Activated T-cell treated with anti-CD3 and anti-CD28 coated beads, Interleukin-2, amount 50 U/mL, for 72 hours (primary cell): ENCODE data around the gene COL9A3. TPM values are rescaled to one million over a fixed set of nuclear protein-coding genes. Genes with fewer than 3 reads are reported as not detected.

Experiments used
- ATAC-seq, 2 donors: fragments of 150-1000 bp; cut with Tn5 transposase; replicated peaks in 1 of 2; 2 replicates each; pipeline ENCODE4 v1.10.0; 2021; ENCODE audit warnings: moderate library complexity in 2 of 2, mild to moderate bottlenecking in 1 of 2
- DNase-seq, 2 donors: peaks; one replicate each; pipeline ENCODE4 v3.0.0; 2021 to 2022; ENCODE audit warnings: mixed read lengths in 1 of 2
- H3K27ac Mint-ChIP-seq: one replicate; pipeline ENCODE4 v1.8.0; 2022; ENCODE audit warnings: mild to moderate bottlenecking, moderate library complexity, mixed read lengths
- H3K27me3 Mint-ChIP-seq: one replicate; pipeline ENCODE4 v1.8.0; 2022; ENCODE audit warnings: low read depth, mixed read lengths
- H3K36me3 Mint-ChIP-seq, 2 donors: one replicate each; pipeline ENCODE4 v1.8.0; 2022; ENCODE audit warnings: mixed read lengths in 2 of 2, mild to moderate bottlenecking in 1 of 2; ENCODE audit not compliant: insufficient read depth in 2 of 2
- H3K4me1 Mint-ChIP-seq: one replicate; pipeline ENCODE4 v1.8.0; 2022; ENCODE audit warnings: low read depth, mixed read lengths
- H3K4me3 Mint-ChIP-seq, 2 donors: one replicate each; pipeline ENCODE4 v1.8.0; 2022; ENCODE audit warnings: mild to moderate bottlenecking in 2 of 2, mixed read lengths in 2 of 2, moderate library complexity in 2 of 2
- H3K9me3 Mint-ChIP-seq, 2 donors: one replicate each; pipeline ENCODE4 v1.8.0; 2022; ENCODE audit warnings: mixed read lengths in 2 of 2
- total RNA-seq, 2 donors: library from RNA; stranded (reverse); gene quantifications; one replicate each; pipeline ENCODE4 v1.2.3, GENCODE V29; 2022

Gene COL9A3
- total RNA-seq, 2 donors from 2014 or later: 0.31 to 0.46 TPM

GRCh38 chr20:62821726-62822210 lies 4.9 kb downstream of the COL9A3 start:
- Mint-ChIP-seq H3K9me3 (no peaks in the 10 kb centered on the region), H3K4me3 (no peak overlapping the region), H3K27me3 (no peaks in the 10 kb centered on the region), H3K4me1 (no peaks in the 10 kb centered on the region), H3K27ac (no peak overlapping the region), H3K36me3 (no peaks in the 10 kb centered on the region)
- ATAC-seq (no peak), DNase-seq (no peak)

DNA sequence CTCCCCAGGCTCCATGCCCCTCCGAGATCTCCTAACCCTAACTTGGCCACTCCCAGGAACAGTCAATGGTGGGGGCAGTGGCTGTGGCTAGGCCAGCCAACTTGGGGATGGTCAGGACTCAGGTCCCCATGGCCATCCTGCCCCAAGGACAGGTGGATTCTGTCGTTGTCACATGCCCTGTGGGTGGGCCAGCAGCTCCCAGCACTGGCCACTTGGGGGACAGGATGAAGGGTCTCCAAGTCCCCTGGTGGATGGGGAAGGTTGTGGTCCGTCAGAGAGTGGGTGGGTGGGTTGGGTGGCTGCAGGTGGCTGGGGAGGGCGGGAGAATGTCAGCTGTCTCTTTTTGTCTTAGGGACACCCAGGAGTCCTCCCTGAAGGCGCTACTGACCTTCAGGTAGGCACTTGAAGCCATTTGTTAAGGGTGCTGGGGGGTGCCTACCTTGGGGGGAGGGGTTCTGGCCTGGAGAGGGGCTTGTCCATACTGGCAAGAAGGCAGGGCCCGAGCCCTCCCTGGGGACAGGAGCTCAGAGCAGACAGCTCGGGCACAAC lies 5.5 kb downstream of the COL9A3 start:
- H3K4me3 Mint-ChIP-seq: no peak overlapping the region
- H3K27ac Mint-ChIP-seq: no peak overlapping the region
- H3K4me1 Mint-ChIP-seq: no peaks in the 10 kb centered on the region
- H3K36me3 Mint-ChIP-seq: no peaks in the 10 kb centered on the region
- DNase-seq (no peak), ATAC-seq (no peak)
- H3K27me3 Mint-ChIP-seq: no peaks in the 10 kb centered on the region
- H3K9me3 Mint-ChIP-seq: no peaks in the 10 kb centered on the region

DNA sequence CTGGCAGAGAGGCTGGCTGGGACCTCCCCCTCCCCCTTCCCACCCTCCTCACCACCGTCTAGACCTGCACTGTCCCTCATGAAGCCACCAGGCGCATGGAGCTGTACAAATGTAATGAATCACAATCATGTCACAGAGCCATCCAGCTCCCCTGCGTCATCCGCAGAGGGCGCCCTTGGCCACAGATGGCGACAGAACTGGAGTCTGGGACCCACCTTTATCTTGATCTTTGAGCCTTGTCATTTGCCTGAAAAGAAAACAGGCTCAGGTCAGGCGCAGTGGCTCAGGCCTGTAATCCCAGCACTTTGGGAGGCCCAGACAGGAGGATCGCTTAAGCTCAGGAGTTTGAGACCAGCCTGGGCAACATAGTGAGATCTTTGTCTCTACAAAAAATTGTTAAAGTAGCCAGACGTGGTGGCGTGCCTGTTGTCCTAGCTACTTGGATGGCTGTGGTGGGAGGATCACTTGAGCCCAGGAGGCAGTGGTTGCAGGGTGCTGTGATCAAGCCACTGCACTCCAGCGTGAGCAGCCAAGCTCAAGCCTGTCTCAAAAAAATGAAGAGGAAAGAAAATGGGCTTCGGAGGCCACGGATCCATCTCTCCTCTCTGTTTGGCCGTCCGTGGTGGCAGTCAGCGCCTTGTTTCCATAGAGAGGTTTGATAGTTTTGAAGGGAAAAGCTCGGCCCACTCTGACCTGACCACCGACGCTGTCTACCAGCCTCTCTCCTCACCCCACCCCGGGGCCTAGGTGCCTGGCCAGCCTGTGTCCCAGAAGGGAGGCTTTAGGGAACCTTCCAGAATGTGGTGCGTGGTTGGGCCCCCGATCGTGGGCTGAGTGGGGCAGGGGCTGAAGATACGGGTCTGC lies 6.2 kb downstream of the COL9A3 start:
- Mint-ChIP-seq H3K4me1 (no peaks in the 10 kb centered on the region), H3K27me3 (no peaks in the 10 kb centered on the region), H3K9me3 (no peaks in the 10 kb centered on the region), H3K36me3 (no peaks in the 10 kb centered on the region), H3K27ac (no peak overlapping the region), H3K4me3 (peak overlapping the region in 1 of 2 donors; percentile 55)
- DNase-seq (peak; percentile 60 to 65), ATAC-seq (peak; percentile 61 to 66)

DNA sequence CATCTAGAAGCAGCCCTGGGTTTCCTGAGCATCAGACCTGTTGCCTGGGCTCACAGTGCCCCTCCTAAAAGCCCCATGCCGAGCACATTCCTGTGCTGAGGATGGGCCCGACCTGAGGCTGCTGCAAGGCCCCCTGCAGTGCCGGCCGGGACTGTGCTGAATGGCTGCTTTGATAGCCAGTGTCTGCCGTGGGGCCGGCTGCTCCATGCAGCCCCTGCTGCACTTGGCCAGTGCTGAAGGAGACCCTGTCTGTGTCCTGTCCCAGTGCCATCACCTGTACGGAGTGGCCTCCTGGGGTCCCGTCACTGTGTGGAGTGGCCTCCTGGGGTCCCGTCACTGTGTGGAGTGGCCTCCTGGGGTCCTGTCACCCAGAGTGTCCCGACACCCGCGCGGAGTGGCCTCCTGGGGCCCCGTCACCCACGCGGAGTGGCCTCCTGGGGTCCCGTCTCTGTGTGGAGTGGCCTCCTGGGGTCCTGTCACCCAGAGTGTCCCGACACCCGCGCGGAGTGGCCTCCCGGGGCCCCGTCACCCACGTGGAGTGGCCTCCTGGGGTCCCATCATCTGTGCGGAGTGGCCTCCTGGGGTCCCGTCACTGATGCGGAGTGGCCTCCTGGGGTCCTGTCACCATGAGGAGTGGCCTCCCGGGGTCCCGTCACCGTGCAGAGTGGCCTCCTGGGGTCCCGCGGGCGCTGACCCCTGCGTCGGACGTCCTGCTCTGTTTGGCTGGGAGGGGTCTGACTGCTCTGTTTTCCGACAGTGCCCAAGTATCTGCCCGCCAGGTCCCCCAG lies 7.0 kb downstream of the COL9A3 start:
- H3K4me3 Mint-ChIP-seq: no peak overlapping the region
- no peaks in the 10 kb centered on the region for H3K27me3 Mint-ChIP-seq
- H3K4me1 Mint-ChIP-seq: no peaks in the 10 kb centered on the region
- H3K27ac Mint-ChIP-seq: no peak overlapping the region
- DNase-seq (no peak), ATAC-seq (no peak)
- no peaks in the 10 kb centered on the region for H3K9me3 Mint-ChIP-seq
- H3K36me3 Mint-ChIP-seq: no peaks in the 10 kb centered on the region

- peak overlapping the region; percentile 36 to 45 for H3K4me3 Mint-ChIP-seq
- no peaks in the 10 kb centered on the region for H3K4me1 Mint-ChIP-seq
- no peaks in the 10 kb centered on the region for H3K27me3 Mint-ChIP-seq
- DNase-seq: peak; percentile 45 to 59
- no peak overlapping the region for H3K27ac Mint-ChIP-seq
- H3K9me3 Mint-ChIP-seq: no peaks in the 10 kb centered on the region
- no peaks in the 10 kb centered on the region for H3K36me3 Mint-ChIP-seq
- peak; percentile 39 to 64 for ATAC-seq
Observed at GRCh38 chr20:62824476-62825332, 7.9 kb downstream of the COL9A3 start.

- H3K27ac Mint-ChIP-seq: no peak overlapping the region
- H3K36me3 Mint-ChIP-seq: no peaks in the 10 kb centered on the region
- H3K9me3 Mint-ChIP-seq: no peaks in the 10 kb centered on the region
- ATAC-seq (peak in 1 of 2 donors; percentile 10), DNase-seq (no peak)
- no peaks in the 10 kb centered on the region for H3K4me1 Mint-ChIP-seq
- no peaks in the 10 kb centered on the region for H3K27me3 Mint-ChIP-seq
- H3K4me3 Mint-ChIP-seq: no peak overlapping the region
Observed at GRCh38 chr20:62825333-62825985, 8.6 kb downstream of the COL9A3 start.

DNA sequence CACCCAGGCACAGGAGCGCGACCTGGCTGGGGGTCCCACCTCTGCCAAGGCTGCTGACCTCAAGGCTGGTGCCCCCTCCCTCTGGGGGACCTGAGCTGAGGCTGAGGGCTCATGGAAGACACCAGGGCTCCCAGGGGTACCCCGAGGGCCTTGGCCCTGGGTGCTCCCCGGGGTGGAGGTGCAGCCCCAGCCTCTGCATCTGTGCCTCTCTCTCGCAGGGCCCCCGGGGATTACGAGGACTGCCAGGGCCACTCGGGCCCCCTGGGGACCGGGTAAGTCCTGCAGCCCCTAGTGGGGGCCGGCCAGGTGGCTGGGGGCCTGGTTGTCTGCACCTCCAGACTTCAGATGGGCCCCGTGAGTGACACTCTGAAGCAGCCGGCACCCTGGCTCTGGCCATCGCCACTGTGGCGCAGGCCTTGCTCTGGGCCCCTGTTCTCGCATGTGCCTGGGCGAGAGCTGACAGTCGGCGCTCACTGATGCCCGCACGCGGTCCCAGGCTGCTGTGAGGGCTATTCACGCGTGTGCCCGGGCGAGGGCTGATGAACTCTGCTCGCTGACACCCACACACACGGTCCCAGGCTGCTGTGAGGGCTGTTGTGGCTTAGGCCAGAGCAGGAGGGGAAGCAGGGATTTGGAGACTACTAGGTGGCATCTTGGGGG lies 9.3 kb downstream of the COL9A3 start:
- H3K9me3 Mint-ChIP-seq: no peaks in the 10 kb centered on the region
- DNase-seq (no peak), ATAC-seq (no peak)
- H3K36me3 Mint-ChIP-seq: no peaks in the 10 kb centered on the region
- H3K27me3 Mint-ChIP-seq: no peaks in the 10 kb centered on the region
- no peak overlapping the region for H3K4me3 Mint-ChIP-seq
- H3K4me1 Mint-ChIP-seq: no peaks in the 10 kb centered on the region
- H3K27ac Mint-ChIP-seq: no peak overlapping the region

DNA sequence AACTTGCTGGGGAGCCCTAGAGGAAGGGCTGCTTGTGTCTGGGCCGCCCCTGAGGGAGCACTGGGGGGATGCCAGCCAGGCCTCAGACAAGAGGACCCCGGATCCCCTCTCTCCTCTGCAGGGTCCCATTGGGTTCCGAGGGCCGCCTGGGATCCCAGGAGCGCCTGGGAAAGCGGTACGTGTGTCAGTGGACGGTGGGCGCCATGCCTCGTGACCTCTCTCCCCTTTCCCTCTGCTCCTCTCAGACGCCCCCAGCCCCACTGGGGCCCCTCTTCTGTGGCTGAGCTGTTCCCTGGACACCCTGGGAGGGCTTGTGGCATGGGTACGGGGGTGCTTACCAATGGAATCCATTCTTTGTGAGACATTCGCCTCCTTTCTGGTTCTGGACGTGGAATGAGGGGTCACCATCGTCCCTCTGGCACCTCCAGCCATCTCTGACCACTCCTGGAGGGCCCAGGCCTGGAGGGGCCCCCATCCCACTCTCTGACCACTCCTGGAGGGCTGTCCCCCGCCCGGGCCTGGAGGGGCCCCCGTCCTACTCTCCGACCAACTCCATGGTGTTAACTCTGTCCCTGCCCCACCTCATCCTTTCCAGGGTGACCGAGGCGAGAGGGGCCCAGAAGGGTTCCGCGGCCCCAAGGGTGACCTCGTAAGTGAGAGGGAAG lies 9.9 kb downstream of the COL9A3 start:
- no peaks in the 10 kb centered on the region for H3K27me3 Mint-ChIP-seq
- no peak overlapping the region for H3K27ac Mint-ChIP-seq
- H3K4me1 Mint-ChIP-seq: no peaks in the 10 kb centered on the region
- no peaks in the 10 kb centered on the region for H3K36me3 Mint-ChIP-seq
- H3K9me3 Mint-ChIP-seq: no peaks in the 10 kb centered on the region
- no peak for ATAC-seq
- H3K4me3 Mint-ChIP-seq: no peak overlapping the region
- no peak for DNase-seq

GRCh38 chr20:62827311-62828038 lies 10.6 kb downstream of the COL9A3 start:
- Mint-ChIP-seq H3K27ac (no peak overlapping the region), H3K9me3 (no peaks in the 10 kb centered on the region), H3K36me3 (no peaks in the 10 kb centered on the region), H3K4me1 (no peaks in the 10 kb centered on the region), H3K4me3 (no peak overlapping the region), H3K27me3 (no peaks in the 10 kb centered on the region)
- ATAC-seq (no peak), DNase-seq (no peak)

GRCh38 chr20:62828051-62828450 lies 11.2 kb downstream of the COL9A3 start:
- Mint-ChIP-seq H3K27me3 (no peaks in the 10 kb centered on the region), H3K4me3 (no peak overlapping the region), H3K36me3 (no peaks in the 10 kb centered on the region), H3K9me3 (no peaks in the 10 kb centered on the region), H3K27ac (no peak overlapping the region), H3K4me1 (no peaks in the 10 kb centered on the region)
- ATAC-seq: no peak
- no peak for DNase-seq
